Stimulated activated naive CD8-positive, alpha-beta T cell treated with anti-CD3 and anti-CD28 coated beads, Interleukin-15, Interleukin-2, amounts not matched to agents 100 U/mL and 50 U/mL, for 24 hours (primary cell): ENCODE measurements around the gene GPR89A.
"Not testable (repeated sequence)": the region's sequence is repeated elsewhere in the genome, so short reads cannot be mapped to it uniquely, and the experiment has no call there.

Experiments used
- ATAC-seq: fragments of 150-1000 bp; cut with Tn5 transposase; one replicate; pipeline ENCODE4 v1.10.0; 2021
- DNase-seq: peaks from one replicate; pipeline ENCODE4 v3.0.0; 2021

The GPR89A gene

DNA sequence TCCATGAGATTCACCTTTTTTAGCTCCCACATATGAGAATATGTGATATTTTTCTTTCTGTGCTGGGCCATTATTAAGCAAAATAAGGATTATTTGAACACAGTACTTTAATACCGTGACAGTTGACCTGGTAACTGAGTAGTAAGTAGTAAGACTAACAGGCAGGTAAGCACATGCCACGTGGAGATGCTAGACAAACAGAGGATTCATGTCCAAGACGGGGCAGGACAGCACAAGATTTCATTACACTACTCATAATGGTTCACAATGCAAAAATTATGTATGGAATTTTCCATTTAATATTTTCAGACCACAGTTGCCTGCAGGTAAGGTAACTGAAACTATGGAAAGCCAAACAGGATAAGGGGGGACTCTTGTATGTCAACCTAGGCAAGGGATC, 77.1 kb downstream of the GPR89A start:
- not testable (repeated sequence) for ATAC-seq, DNase-seq

GRCh38 chr1:145686078-145686477, 78.3 kb downstream of the GPR89A start:
- not testable (repeated sequence) for DNase-seq, ATAC-seq

DNA sequence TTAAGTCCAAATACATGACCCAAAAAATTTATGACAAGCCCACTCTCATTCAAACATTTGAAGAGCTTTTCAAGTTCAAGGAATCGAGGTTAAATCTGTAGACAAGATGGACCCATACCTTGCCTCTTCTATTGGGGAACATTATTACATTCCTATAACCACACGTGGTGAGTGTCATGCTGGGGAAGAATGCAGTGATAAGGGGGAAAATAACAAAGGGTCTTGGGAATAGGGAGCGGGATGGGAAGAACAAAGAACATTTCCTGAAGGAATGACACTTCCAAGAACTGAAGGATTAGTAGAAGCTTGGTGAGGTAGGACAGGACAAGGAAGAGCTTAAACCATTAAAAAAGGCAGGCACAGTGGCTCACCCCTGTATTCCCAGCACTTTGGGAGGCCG, 80.5 kb downstream of the GPR89A start:
- ATAC-seq (no peak), DNase-seq (no peak)

DNA sequence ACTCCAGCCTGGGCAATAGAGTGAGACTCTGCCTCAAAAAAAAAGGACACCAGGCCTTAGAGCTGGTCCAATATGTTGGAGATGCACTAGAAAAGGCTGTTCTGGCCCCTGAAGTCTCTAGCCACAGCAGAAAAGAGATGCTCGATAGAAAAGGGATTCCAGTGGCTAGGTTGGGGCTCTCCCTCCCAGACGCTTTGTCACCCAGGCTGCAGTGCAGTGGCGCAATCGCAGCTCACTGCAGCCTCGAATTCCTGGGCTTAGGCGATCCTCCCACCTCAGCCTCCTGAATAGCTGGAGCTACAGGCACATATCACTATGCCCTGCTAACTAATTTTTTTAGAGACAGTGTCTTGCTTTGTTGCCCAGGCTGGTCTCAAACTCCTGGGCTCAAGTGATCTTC, 81.1 kb downstream of the GPR89A start:
- no peak for DNase-seq
- no peak for ATAC-seq

DNA sequence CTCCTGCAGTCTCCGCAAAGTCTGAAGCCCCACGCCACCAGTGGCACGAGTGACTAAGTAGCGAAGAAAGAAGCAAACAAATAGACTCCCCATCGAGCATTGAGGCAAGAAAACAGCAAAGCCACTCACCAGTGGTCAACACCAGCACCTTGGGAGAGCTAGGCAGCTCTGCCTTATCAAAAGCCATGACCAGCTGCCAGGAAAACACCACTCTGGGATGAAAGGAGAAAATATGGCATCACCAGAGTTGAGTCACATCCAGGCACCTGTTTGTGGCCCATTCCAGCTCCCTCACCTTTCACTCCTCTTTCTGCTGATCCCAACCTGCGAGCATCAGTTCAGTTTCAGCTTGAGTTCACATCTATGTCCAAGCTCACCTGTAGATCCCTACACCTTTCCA, 82.1 kb downstream of the GPR89A start:
- DNase-seq (no peak), ATAC-seq (no peak)

- DNase-seq (peak; percentile 17), ATAC-seq (peak; percentile 92)
Observed at GRCh38 chr1:145690587-145691558, 83.1 kb downstream of the GPR89A start.

GRCh38 chr1:145692785-145693443, 85.1 kb downstream of the GPR89A start:
- ATAC-seq, result no peak
- DNase-seq, result no peak

GRCh38 chr1:145695821-145696629, 88.2 kb downstream of the GPR89A start:
- no peak for ATAC-seq

GRCh38 chr1:145696630-145696960, 88.8 kb downstream of the GPR89A start:
- DNase-seq (no peak), ATAC-seq (no peak)

More at GRCh38 chr1:145695821-145696629, 88.2 kb downstream of the GPR89A start:
- no peak for DNase-seq

GRCh38 chr1:145701306-145701862, 93.6 kb downstream of the GPR89A start:
- DNase-seq (no peak), ATAC-seq (no peak)

DNA sequence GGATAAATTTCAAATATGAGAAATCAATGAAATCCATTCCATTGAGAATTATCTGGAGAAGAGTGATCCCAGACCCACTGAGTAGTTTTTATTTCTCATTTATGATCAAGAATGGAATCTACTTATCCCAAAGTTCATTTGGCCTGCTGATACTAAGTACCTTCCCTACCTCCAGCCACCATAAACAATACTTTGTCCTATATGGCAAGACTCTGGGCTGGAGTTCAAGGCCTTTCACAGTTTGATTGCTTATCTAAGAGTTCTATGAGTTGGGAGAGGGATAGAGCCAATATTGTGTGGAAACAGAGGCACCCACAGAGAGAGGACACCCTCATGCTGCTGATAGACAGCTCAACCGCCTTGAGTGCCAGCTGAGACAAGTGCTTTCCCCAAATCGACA, 94.3 kb downstream of the GPR89A start:
- DNase-seq, result no peak
- no peak for ATAC-seq

GRCh38 chr1:145702826-145703225, 95.0 kb downstream of the GPR89A start:
- DNase-seq (no peak), ATAC-seq (no peak)

GRCh38 chr1:145705622-145706021, 97.8 kb downstream of the GPR89A start:
- no peak for DNase-seq
- no peak for ATAC-seq

GRCh38 chr1:145706086-145706664, 98.4 kb downstream of the GPR89A start:
- DNase-seq (no peak), ATAC-seq (no peak)

DNA sequence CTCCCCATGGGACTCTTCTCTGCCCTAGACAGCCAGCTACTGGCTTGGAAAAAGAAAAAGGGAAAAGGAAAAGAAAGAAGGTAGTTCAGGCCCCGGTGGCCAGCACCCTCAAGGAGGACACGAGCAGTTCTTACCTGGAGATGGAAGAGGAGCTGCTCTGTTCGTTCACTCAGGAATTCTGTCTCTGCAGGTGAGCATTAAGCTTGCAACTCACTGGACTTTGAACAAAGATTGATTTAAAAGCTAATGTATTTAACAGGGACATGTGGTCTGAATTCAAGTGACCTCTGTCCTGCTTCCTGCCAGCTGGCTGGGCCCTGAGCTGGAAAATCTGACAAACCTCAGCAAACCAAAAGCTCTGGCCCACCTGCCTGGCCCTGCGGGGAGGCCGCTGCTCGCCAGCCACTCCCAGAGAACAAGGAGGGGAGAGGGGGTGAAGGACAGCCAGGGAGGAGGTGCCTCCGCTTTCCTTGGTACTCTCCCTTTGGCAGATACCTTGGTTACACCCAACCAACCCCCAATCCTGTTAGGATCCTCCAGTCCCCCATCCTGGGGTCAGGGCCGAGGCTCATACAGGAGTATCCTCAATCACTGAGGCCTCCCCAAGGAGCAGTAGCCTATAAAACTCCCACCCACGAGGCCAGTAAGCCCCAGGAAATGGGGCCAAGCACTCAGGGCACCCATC, 99.5 kb downstream of the GPR89A start, which contains the start of gene PDZK1:
TSS of gene PDZK1 (minus strand) at position 186 of the 685 bp plus-strand sequence. CDS start 19,347 bp downstream, outside the sequence.
- no peak for ATAC-seq
- DNase-seq, result no peak

GRCh38 chr1:145708063-145708462, 100.3 kb downstream of the GPR89A start:
- DNase-seq (no peak), ATAC-seq (no peak)

- no peak for ATAC-seq
- DNase-seq, result no peak
Observed at GRCh38 chr1:145710291-145711027, 102.7 kb downstream of the GPR89A start.

DNA sequence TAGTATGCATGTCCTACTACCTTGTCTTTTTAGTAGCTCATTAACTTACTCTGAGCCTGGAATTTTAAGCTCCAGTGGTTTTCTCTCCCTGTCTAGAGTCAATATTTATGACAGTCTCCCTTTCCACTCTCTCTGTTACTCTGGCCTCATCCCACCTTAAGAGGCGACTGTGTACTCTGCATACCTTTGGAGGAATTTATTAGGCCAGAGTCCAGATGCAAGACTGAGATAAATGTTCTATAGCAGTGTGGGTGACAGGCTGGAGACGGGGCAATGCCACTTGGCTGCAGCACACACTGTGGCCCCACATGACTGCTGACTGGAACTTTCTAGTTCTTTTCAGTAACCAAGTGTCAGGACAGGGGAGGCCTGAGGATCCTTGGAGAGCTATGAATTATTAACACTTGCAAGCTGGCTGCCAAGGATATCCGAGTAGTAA, 103.4 kb downstream of the GPR89A start:
- DNase-seq, result no peak

GRCh38 chr1:145714524-145715111, 106.8 kb downstream of the GPR89A start:
- no peak for ATAC-seq
- DNase-seq, result no peak

More for the DNA sequence above, 103.4 kb downstream of the GPR89A start:
- no peak for ATAC-seq
